ENCODE measurements around the gene GCNT3. TPM values are rescaled to one million over a fixed set of nuclear protein-coding genes. Genes with fewer than 3 reads are reported as not detected.

Gene GCNT3
- total and polyA plus RNA-seq, 7 donors = 0.36 to 129 (median 73.3) TPM; not detected in 2

DNA sequence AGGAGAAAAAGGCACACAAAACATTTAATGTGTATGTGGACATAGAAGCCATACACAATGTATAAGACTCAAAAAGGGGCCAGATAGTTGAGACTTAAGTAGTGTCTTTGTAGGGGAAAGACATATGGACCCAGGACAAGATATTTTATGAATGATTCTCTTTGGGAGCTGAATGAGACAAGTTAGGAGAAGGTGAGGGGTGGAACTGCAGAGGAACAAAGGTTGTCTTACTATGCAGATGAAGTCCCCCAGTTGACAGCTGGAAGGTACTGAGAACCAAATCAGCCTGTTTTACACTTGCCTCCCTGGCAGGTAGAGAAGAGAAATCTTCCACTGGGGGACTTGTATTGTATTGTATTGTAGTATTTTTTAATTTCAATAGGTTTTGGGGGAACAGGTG is 14.9 kb upstream of the GCNT3 start:
- no peaks in the 10 kb centered on the region for H3K4me1 ChIP-seq
- DNase-seq = no peak
- no peak overlapping the region for H3K4me3 ChIP-seq
- H3K9me3 ChIP-seq = peaks cover 0 to 3% (median 0%) of the 10 kb centered on the region in 4 donors
- TF ChIP-seq EP300 (IDR thresholded peaks at IDR 0.05) (no peak), POLR2A (IDR thresholded peaks at IDR 0.05) (no peak), POLR2AphosphoS5 (IDR thresholded peaks at IDR 0.05) (no peak)
- TF ChIP-seq, protein P1, sequence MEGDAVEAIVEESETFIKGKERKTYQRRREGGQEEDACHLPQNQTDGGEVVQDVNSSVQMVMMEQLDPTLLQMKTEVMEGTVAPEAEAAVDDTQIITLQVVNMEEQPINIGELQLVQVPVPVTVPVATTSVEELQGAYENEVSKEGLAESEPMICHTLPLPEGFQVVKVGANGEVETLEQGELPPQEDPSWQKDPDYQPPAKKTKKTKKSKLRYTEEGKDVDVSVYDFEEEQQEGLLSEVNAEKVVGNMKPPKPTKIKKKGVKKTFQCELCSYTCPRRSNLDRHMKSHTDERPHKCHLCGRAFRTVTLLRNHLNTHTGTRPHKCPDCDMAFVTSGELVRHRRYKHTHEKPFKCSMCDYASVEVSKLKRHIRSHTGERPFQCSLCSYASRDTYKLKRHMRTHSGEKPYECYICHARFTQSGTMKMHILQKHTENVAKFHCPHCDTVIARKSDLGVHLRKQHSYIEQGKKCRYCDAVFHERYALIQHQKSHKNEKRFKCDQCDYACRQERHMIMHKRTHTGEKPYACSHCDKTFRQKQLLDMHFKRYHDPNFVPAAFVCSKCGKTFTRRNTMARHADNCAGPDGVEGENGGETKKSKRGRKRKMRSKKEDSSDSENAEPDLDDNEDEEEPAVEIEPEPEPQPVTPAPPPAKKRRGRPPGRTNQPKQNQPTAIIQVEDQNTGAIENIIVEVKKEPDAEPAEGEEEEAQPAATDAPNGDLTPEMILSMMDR (IDR thresholded peaks at IDR 0.05) = no peak
- no peaks in the 10 kb centered on the region for H3K27me3 ChIP-seq
- H3K27ac ChIP-seq = no peak overlapping the region
- intact Hi-C loops (cut with DNase I) = no loop called here
- H3K36me3 ChIP-seq = no peaks in the 10 kb centered on the region

DNA sequence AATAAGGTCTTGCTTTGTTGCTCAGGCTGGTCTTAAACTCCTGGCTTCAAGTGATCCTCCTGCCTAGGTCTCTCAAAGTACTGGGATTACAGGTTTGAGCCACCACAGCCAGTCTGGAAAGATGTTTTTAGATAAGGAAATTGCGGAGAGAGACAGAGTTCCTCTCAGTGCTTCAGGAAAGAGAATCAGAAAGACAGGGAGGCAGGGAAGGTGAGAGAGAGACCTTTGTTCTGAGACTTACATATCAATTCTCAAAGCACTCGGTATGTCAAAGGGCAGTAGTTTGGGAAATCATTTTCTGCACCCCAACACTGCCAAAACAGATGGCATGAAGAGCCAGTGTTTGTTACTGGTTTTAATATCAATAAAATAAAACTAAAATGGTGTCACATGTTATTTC is 13.1 kb upstream of the GCNT3 start:
- H3K27me3 ChIP-seq = no peaks in the 10 kb centered on the region
- intact Hi-C loops (cut with DNase I) = no loop called here
- H3K9me3 ChIP-seq = peaks cover 0 to 3% (median 0%) of the 10 kb centered on the region in 4 donors
- TF ChIP-seq EP300 (IDR thresholded peaks at IDR 0.05) (no peak), POLR2A (IDR thresholded peaks at IDR 0.05) (no peak)
- TF ChIP-seq, protein P1 (IDR thresholded peaks at IDR 0.05) = no peak
- H3K27ac ChIP-seq = no peak overlapping the region
- no peak for DNase-seq
- H3K4me3 ChIP-seq = no peak overlapping the region
- no peaks in the 10 kb centered on the region for H3K36me3 ChIP-seq
- 63 to 91% methylated on average over 2 of the region's 2 CpGs for WGBS, 2 donors
- no peaks in the 10 kb centered on the region for H3K4me1 ChIP-seq

DNA sequence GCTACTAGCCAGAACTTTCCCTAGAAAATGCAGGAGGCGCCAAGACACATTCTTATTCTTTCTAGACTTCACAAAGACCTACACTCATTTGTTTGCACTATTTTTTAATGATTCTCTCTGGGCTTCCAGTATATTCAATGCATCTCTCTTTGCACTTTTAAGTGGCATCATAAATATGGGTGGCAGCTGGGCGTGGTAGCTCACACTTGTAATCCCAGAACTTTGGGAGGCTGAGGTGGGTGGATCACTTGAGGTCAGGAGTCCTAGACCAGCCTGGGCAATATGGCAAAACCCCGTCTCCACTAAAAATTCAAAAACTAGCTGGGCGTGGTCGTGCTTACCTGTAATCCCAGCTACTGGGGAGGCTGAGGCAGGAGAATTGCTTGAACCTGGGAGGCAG is 5.6 kb upstream of the GCNT3 start:
- intact Hi-C loops (cut with DNase I) = no loop called here
- TF ChIP-seq EP300 (IDR thresholded peaks at IDR 0.05) = no peak
- TF ChIP-seq, protein P1 (IDR thresholded peaks at IDR 0.05) = no peak
- TF ChIP-seq POLR2A (IDR thresholded peaks at IDR 0.05) = no peak
- TF ChIP-seq POLR2AphosphoS5 (IDR thresholded peaks at IDR 0.05) = no peak
- WGBS, 2 donors = 49 to 82% methylated on average over 5 of the region's 5 CpGs

GRCh38 chr15:59609730-59610712 is 1.6 kb upstream of the GCNT3 start:
- no peak for DNase-seq
- Histone ChIP-seq H3K9me3 (no peaks in the 10 kb centered on the region), H3K27me3 (no peaks in the 10 kb centered on the region), H3K36me3 (no peaks in the 10 kb centered on the region), H3K4me3 (no peak overlapping the region), H3K4me1 (no peaks in the 10 kb centered on the region), H3K27ac (no peak overlapping the region)
- WGBS, 2 donors = 65 to 83% methylated on average over 7 of the region's 7 CpGs
- TF ChIP-seq, protein P1 (IDR thresholded peaks at IDR 0.05) = no peak
- no peak for TF ChIP-seq POLR2AphosphoS5 (IDR thresholded peaks at IDR 0.05)
- no peak for TF ChIP-seq EP300 (IDR thresholded peaks at IDR 0.05)
- TF ChIP-seq POLR2A (IDR thresholded peaks at IDR 0.05) = no peak
- intact Hi-C loops (cut with DNase I) = no loop called here

More for the DNA sequence above, 5.6 kb upstream of the GCNT3 start:
- Histone ChIP-seq H3K4me1 (no peaks in the 10 kb centered on the region), H3K9me3 (peaks cover 0 to 5% (median 2%) of the 10 kb centered on the region in 4 donors), H3K36me3 (no peaks in the 10 kb centered on the region), H3K27me3 (no peaks in the 10 kb centered on the region), H3K27ac (no peak overlapping the region), H3K4me3 (no peak overlapping the region)
- DNase-seq = no peak
